Left ventricle myocardium inferior (tissue), 1 donor: ENCODE data around the gene RBM5. TPM values are rescaled to one million over a fixed set of nuclear protein-coding genes. Genes with fewer than 3 reads are reported as not detected.

ENCODE experiments used
- DNase-seq: peaks from one replicate; pipeline ENCODE4 v3.0.0-alpha.2; 2020
- H3K27ac ChIP-seq: fragments of 200-600 bp; replicated peaks from 2 replicates; pipeline ENCODE4 v1.8.0; 2021
- H3K27me3 ChIP-seq: fragments of 200-600 bp; 2 replicates; pipeline ENCODE4 v1.8.0; 2021; ENCODE audit warnings: low read depth
- H3K36me3 ChIP-seq: fragments of 200-600 bp; 2 replicates; pipeline ENCODE4 v1.8.0; 2021
- H3K4me1 ChIP-seq: fragments of 200-600 bp; 2 replicates; pipeline ENCODE4 v1.8.0; 2021
- H3K4me3 ChIP-seq: fragments of 200-600 bp; 2 replicates; pipeline ENCODE4 v1.8.0; 2021; ENCODE audit warnings: mild to moderate bottlenecking, moderate library complexity
- H3K9me3 ChIP-seq: fragments of 200-600 bp; replicated peaks from 2 replicates; pipeline ENCODE4 v1.8.0; 2021
- CTCF ChIP-seq: fragments of 200-600 bp; IDR thresholded peaks from 2 replicates; pipeline ENCODE4 v1.8.0; 2021; ENCODE audit warnings: antibody characterized with exemption, mild to moderate bottlenecking, borderline replicate concordance
- intact Hi-C: fragments of 100-400 bp; cut with micrococcal nuclease; formaldehyde crosslinking; loops from one replicate; pipeline ENCODE4 v1.11.0; 2022
- total RNA-seq: library from RNA; stranded (reverse); fragmentation: NEBNext Ultra II Directional; extraction: Animal tissue kit (Norgen Biotek cat#: 25700); gene quantifications from one replicate; pipeline ENCODE4 v1.2.1, GENCODE V29; 2021
- donor health status: DM: no; HTN: yes; CAD: no; lungs with severe emphysema.

The RBM5 gene
- total RNA-seq, 1 donor from 2014 or later, result 58.4 TPM

- Histone ChIP-seq H3K4me3 (no peak overlapping the region), H3K27me3 (no peaks in the 10 kb centered on the region), H3K27ac (no peak overlapping the region), H3K9me3 (no peaks in the 10 kb centered on the region), H3K4me1 (peaks cover 17% of the 10 kb centered on the region), H3K36me3 (no peaks in the 10 kb centered on the region)
- DNase-seq, result no peak
- no peak for TF ChIP-seq CTCF
- intact Hi-C loops, result no loop called here
These were observed 47.2 kb downstream of the RBM5 start for GRCh38 chr3:50135964-50136363.

- no peak for TF ChIP-seq CTCF
- peaks cover 17% of the 10 kb centered on the region for H3K4me1 ChIP-seq
- DNase-seq, result no peak
- H3K4me3 ChIP-seq, result no peak overlapping the region
- H3K27ac ChIP-seq, result no peak overlapping the region
- H3K9me3 ChIP-seq, result no peaks in the 10 kb centered on the region
- intact Hi-C loops, result no loop called here
- no peaks in the 10 kb centered on the region for H3K36me3 ChIP-seq
- H3K27me3 ChIP-seq, result no peaks in the 10 kb centered on the region
These were observed 48.1 kb downstream of the RBM5 start for GRCh38 chr3:50136714-50137405.

GRCh38 chr3:50137531-50137930 is 48.8 kb downstream of the RBM5 start:
- TF ChIP-seq CTCF, result no peak
- no peak for DNase-seq

GRCh38 chr3:50138266-50139200 is 49.8 kb downstream of the RBM5 start:
- H3K27me3 ChIP-seq, result no peaks in the 10 kb centered on the region
- no peak overlapping the region for H3K4me3 ChIP-seq
- intact Hi-C loops, result no loop called here
- DNase-seq, result no peak
- no peaks in the 10 kb centered on the region for H3K36me3 ChIP-seq
- H3K27ac ChIP-seq, result no peak overlapping the region
- no peak for TF ChIP-seq CTCF
- no peaks in the 10 kb centered on the region for H3K9me3 ChIP-seq
- peaks cover 17% of the 10 kb centered on the region for H3K4me1 ChIP-seq

More at GRCh38 chr3:50137531-50137930, 48.8 kb downstream of the RBM5 start:
- Histone ChIP-seq H3K36me3 (no peaks in the 10 kb centered on the region), H3K4me1 (peaks cover 17% of the 10 kb centered on the region), H3K9me3 (no peaks in the 10 kb centered on the region), H3K27ac (no peak overlapping the region), H3K27me3 (no peaks in the 10 kb centered on the region), H3K4me3 (no peak overlapping the region)
- intact Hi-C loops, result no loop called here

GRCh38 chr3:50139308-50139707 is 50.6 kb downstream of the RBM5 start:
- intact Hi-C loops, result no loop called here
- Histone ChIP-seq H3K9me3 (no peaks in the 10 kb centered on the region), H3K4me3 (no peak overlapping the region), H3K27ac (no peak overlapping the region), H3K4me1 (peaks cover 17% of the 10 kb centered on the region), H3K36me3 (no peaks in the 10 kb centered on the region), H3K27me3 (no peaks in the 10 kb centered on the region)
- TF ChIP-seq CTCF, result no peak
- no peak for DNase-seq
